Esophagus (tissue), 2 donors: ENCODE results near the gene UPK3A. TPM values are rescaled to one million over a fixed set of nuclear protein-coding genes. Genes with fewer than 3 reads are reported as not detected.

Source experiments
- H3K27ac ChIP-seq, 2 donors: one replicate each; pipeline ENCODE4 v1.5.1; 2013; ENCODE audit warnings: low read depth in 2 of 2, mild to moderate bottlenecking in 2 of 2, inconsistent platforms in 1 of 2, low read length in 1 of 2, moderate library complexity in 1 of 2
- H3K27me3 ChIP-seq, 2 donors: one replicate each; pipeline ENCODE4 v1.6.1; 2013; ENCODE audit warnings: low read length in 2 of 2, control low read depth in 1 of 2, mild to moderate bottlenecking in 1 of 2; ENCODE audit not compliant: insufficient read depth in 2 of 2, control insufficient read depth in 1 of 2
- H3K36me3 ChIP-seq, 2 donors: one replicate each; pipeline ENCODE4 v1.6.1; 2013; ENCODE audit warnings: low read length in 1 of 2; ENCODE audit not compliant: control insufficient read depth in 2 of 2, insufficient read depth in 2 of 2
- H3K4me1 ChIP-seq, 2 donors: one replicate each; pipeline ENCODE4 v1.6.1; 2013; ENCODE audit warnings: low read length in 1 of 2; ENCODE audit not compliant: control insufficient read depth in 2 of 2, insufficient read depth in 2 of 2
- H3K4me3 ChIP-seq, 2 donors: one replicate each; pipeline ENCODE4 v1.5.1; 2013; ENCODE audit warnings: low read length in 2 of 2, mild to moderate bottlenecking in 2 of 2, low read depth in 1 of 2, moderate library complexity in 1 of 2
- H3K9me3 ChIP-seq, 2 donors: one replicate each; pipeline ENCODE4 v1.6.1; 2013; ENCODE audit warnings: mild to moderate bottlenecking in 2 of 2, low read depth in 1 of 2, low read length in 1 of 2, moderate library complexity in 1 of 2; ENCODE audit not compliant: control insufficient read depth in 2 of 2, insufficient read depth in 1 of 2
- WGBS, 2 donors: extraction: QIAGEN DNeasy Blood & Tissue Kit; methylation state at CpG; one replicate each; pipeline ENCODE4 v1.1.7; 2013; 5-methylcytosine and 5-hydroxymethylcytosine counted together
- polyA plus RNA-seq, 2 donors: library from polyadenylated mRNA; stranded (reverse); fragments of 200-250 nt; gene quantifications; one replicate each; pipeline ENCODE4 v1.2.3, GENCODE V29; 2013
- donor health status: healthy with polysubstance abuse.
- donor health status: Bipolar disorder and iron deficiency.

The UPK3A gene
- polyA plus RNA-seq, 2 donors: not detected

GRCh38 chr22:45344334-45344733 lies 59.6 kb downstream of the UPK3A start:
- no peak overlapping the region for H3K4me3 ChIP-seq
- no peaks in the 10 kb centered on the region for H3K4me1 ChIP-seq
- H3K27ac ChIP-seq: no peak overlapping the region
- WGBS, 2 donors: 70 to 74% methylated on average over 5 of the region's 5 CpGs
- no peaks in the 10 kb centered on the region for H3K27me3 ChIP-seq
- H3K9me3 ChIP-seq: no peaks in the 10 kb centered on the region
- H3K36me3 ChIP-seq: peaks cover 7 to 8% of the 10 kb centered on the region in 2 donors

Other genes starting within 250 kb of the UPK3A start
- 10 to 100 TPM; 19.7 to 21.5 TPM for gene NUP50, start 121.0 kb upstream of the UPK3A start, polyA plus RNA-seq
- 10 to 100 TPM; 21.7 to 29.0 TPM for gene KIAA0930, start 44.1 kb upstream of the UPK3A start, polyA plus RNA-seq
- gene FAM118A, start 25.0 kb downstream of the UPK3A start, polyA plus RNA-seq: 10 to 100 TPM; 15.4 to 44.4 TPM
- gene SMC1B, start 128.7 kb downstream of the UPK3A start, polyA plus RNA-seq: under 1 TPM in 1 of 2 donors, not detected in 1; 0.04 TPM
- 1 to 10 TPM; 1.3 to 1.5 TPM for gene RIBC2, start 128.7 kb downstream of the UPK3A start, polyA plus RNA-seq
- gene FBLN1, start 217.9 kb downstream of the UPK3A start, polyA plus RNA-seq: 10 to 100 TPM; 18.8 to 50.3 TPM